GM10266 (cell line): ENCODE results near the gene SREBF1.

Experiments
- DNase-seq: peaks from one replicate; pipeline ENCODE4 v3.0.0; 2012; ENCODE audit errors: extremely low spot score
- CTCF ChIP-seq: IDR thresholded peaks from 2 replicates; pipeline ENCODE4 v1.5.1; 2012; ENCODE audit warnings: mild to moderate bottlenecking, low read depth; ENCODE audit not compliant: control insufficient read depth, insufficient read depth; ENCODE audit errors: missing control alignments

Gene SREBF1

GRCh38 chr17:17784657-17785267, 52.0 kb downstream of the SREBF1 start:
- no peak for DNase-seq
- no peak for TF ChIP-seq CTCF

- no peak for DNase-seq
- TF ChIP-seq CTCF = no peak
Measured at GRCh38 chr17:17783825-17784656, 52.7 kb downstream of the SREBF1 start.

GRCh38 chr17:17783116-17783824, 53.5 kb downstream of the SREBF1 start:
- peak; percentile 83 for DNase-seq

GRCh38 chr17:17782523-17783115, 54.2 kb downstream of the SREBF1 start:
- DNase-seq = peak; percentile 65
- TF ChIP-seq CTCF = no peak

More at GRCh38 chr17:17783116-17783824, 53.5 kb downstream of the SREBF1 start:
- peak; percentile 38 for TF ChIP-seq CTCF

- no peak for DNase-seq
- no peak for TF ChIP-seq CTCF
Measured at GRCh38 chr17:17781591-17782496, 54.9 kb downstream of the SREBF1 start.

- DNase-seq = no peak
- no peak for TF ChIP-seq CTCF
Measured at GRCh38 chr17:17780922-17781590, 55.7 kb downstream of the SREBF1 start.
